Panc1 (cell line): ENCODE data around the gene MAP3K20. TPM values are rescaled to one million over a fixed set of nuclear protein-coding genes. Genes with fewer than 3 reads are reported as not detected.

Source experiments
- ATAC-seq: fragments of 200-7000 bp; cut with Tn5 transposase; 2 replicates; pipeline ENCODE4 v1.9.1; 2020; ENCODE audit warnings: mild to moderate bottlenecking, moderate library complexity
- BruUV-seq: library from RNA; stranded (reverse); fragments of 400-500 nt; replicated peaks from 2 replicates; lab custom pipeline; 2021; lab: Mats Ljungman, UMichigan
- CTCF ChIA-PET: fragments of 300-600 bp; sonication (Branson Sonifier 250); formaldehyde crosslinking; loops from one replicate; lab custom pipeline; 2022; ENCODE audit warnings: antibody characterized with exemption; lab: Charles Lee
- POLR2A ChIA-PET: fragments of 300-600 bp; sonication (Branson Sonifier 250); formaldehyde crosslinking; loops from one replicate; lab custom pipeline; 2022; ENCODE audit warnings: antibody characterized with exemption; lab: Charles Lee
- DNase-seq: peaks from one replicate; pipeline ENCODE4 v3.0.0-alpha.2; 2010; ENCODE audit warnings: low read depth, low spot score
- H3K27ac ChIP-seq: 2 replicates; pipeline ENCODE4 v1.5.1; 2011; ENCODE audit warnings: mild to moderate bottlenecking, low read length, inconsistent platforms
- H3K27me3 ChIP-seq: fragments of 200-500 bp; sonication (Bioruptor generic); 2 replicates; pipeline ENCODE4 v1.6.0; 2014; ENCODE audit warnings: low read length, inconsistent platforms; ENCODE audit not compliant: control insufficient read depth, insufficient read depth
- H3K36me3 ChIP-seq: fragments of 200-500 bp; sonication (Bioruptor generic); 2 replicates; pipeline ENCODE4 v1.5.1; 2014; ENCODE audit warnings: inconsistent platforms, mild to moderate bottlenecking, low read length, moderate library complexity; ENCODE audit not compliant: control insufficient read depth, insufficient read depth
- H3K4me1 ChIP-seq: 2 replicates; pipeline ENCODE4 v1.5.1; 2011; ENCODE audit warnings: inconsistent platforms, mild to moderate bottlenecking, low read length, moderate library complexity; ENCODE audit not compliant: control insufficient read depth, insufficient read depth
- H3K4me3 ChIP-seq, 2 experiments: 2 replicates each; pipeline ENCODE4 v1.5.1; 2011 to 2012; ENCODE audit warnings: low read depth in 2 of 2, low read length in 2 of 2, mild to moderate bottlenecking in 2 of 2, inconsistent platforms in 1 of 2, moderate library complexity in 1 of 2
- H3K9me3 ChIP-seq: fragments of 200-500 bp; sonication (Bioruptor generic); 2 replicates; pipeline ENCODE4 v1.5.1; 2014; ENCODE audit warnings: low read depth, mild to moderate bottlenecking, inconsistent platforms, low read length, moderate library complexity; ENCODE audit not compliant: control insufficient read depth, insufficient read depth
- CTCF ChIP-seq: fragments of 450-650 bp; IDR thresholded peaks from 2 replicates; pipeline ENCODE4 v1.5.1; 2017; ENCODE audit warnings: mild to moderate bottlenecking
- POLR2AphosphoS5 ChIP-seq: IDR thresholded peaks from 2 replicates; pipeline ENCODE4 v1.6.1; 2012; ENCODE audit warnings: mild to moderate bottlenecking, low read depth, low read length, moderate library complexity
- REST ChIP-seq, 2 experiments: IDR thresholded peaks; 2 replicates each; pipeline ENCODE4 v1.6.1; 2011 to 2012; ENCODE audit warnings: low read depth in 2 of 2, control low read depth in 1 of 2, low read length in 1 of 2, mild to moderate bottlenecking in 1 of 2, moderate library complexity in 1 of 2; ENCODE audit not compliant: insufficient read depth in 1 of 2
- SIN3A ChIP-seq: IDR thresholded peaks from 2 replicates; pipeline ENCODE4 v1.6.1; 2012; ENCODE audit warnings: low read depth, mild to moderate bottlenecking, low read length, moderate library complexity, borderline replicate concordance; ENCODE audit not compliant: insufficient read depth
- TCF7L2 ChIP-seq: IDR thresholded peaks from 2 replicates; pipeline ENCODE4 v1.6.1; 2011; ENCODE audit warnings: mild to moderate bottlenecking, low read depth, low read length, inconsistent platforms
- in situ Hi-C: cut with HindIII; loops from 2 replicates; pipeline ENCODE4 v1.10.0; 2016; ENCODE audit warnings: low sequenced_read_pairs, low pct_unique_long_range_greater_than_20kb
- intact Hi-C: fragments of 100-400 bp; cut with micrococcal nuclease; formaldehyde crosslinking; loops from one replicate; pipeline ENCODE4 v1.10.0; 2022; ENCODE audit not compliant: unreplicated experiment
- total RNA-seq: library from RNA; stranded (reverse); gene quantifications from one replicate; pipeline ENCODE4 v1.2.1, GENCODE V29; 2021; ENCODE audit not compliant: unreplicated experiment

The MAP3K20 gene
- total RNA-seq, 1 experiment from 2014 or later: 121 TPM

GRCh38 chr2:173240083-173240482, 164.4 kb downstream of the MAP3K20 start:
- Histone ChIP-seq H3K27ac (no peak overlapping the region), H3K27me3 (no peaks in the 10 kb centered on the region), H3K4me1 (0 out of 2 replicates have a peak, but pooled peaks cover 4% of the 10 kb centered on the region), H3K4me3 (no peak overlapping the region), H3K9me3 (no peaks in the 10 kb centered on the region), H3K36me3 (peaks cover 16% of the 10 kb centered on the region)
- ChIA-PET CTCF (no interaction called here), POLR2A (no interaction called here)
- in situ Hi-C loops (no loop called here), intact Hi-C loops (no loop called here)
- TF ChIP-seq CTCF: no peak
- TF ChIP-seq POLR2AphosphoS5: no peak
- TF ChIP-seq TCF7L2: no peak
- TF ChIP-seq SIN3A: no peak
- no peak for TF ChIP-seq REST (IDR thresholded peaks at IDR 0.05; ENCODE audit: insufficient read depth in 1 of 2, low read depth in 2 of 2, low read length in 1 of 2)
- DNase-seq: no peak
- no TSS peak for BruUV-seq
- ATAC-seq: no peak

GRCh38 chr2:173241643-173242042, 166.0 kb downstream of the MAP3K20 start:
- H3K27me3 ChIP-seq: no peaks in the 10 kb centered on the region
- DNase-seq (no peak), ATAC-seq (no peak)
- intact Hi-C loops (no loop called here), in situ Hi-C loops (no loop called here)
- no peak overlapping the region for H3K4me3 ChIP-seq
- POLR2A ChIA-PET: no interaction called here
- CTCF ChIA-PET: no interaction called here
- H3K27ac ChIP-seq: no peak overlapping the region
- BruUV-seq: no TSS peak
- TF ChIP-seq REST (IDR thresholded peaks at IDR 0.05; ENCODE audit: insufficient read depth in 1 of 2, low read depth in 2 of 2, low read length in 1 of 2): no peak
- no peak for TF ChIP-seq CTCF
- TF ChIP-seq POLR2AphosphoS5: no peak
- peaks cover 16% of the 10 kb centered on the region for H3K36me3 ChIP-seq
- no peaks in the 10 kb centered on the region for H3K9me3 ChIP-seq
- H3K4me1 ChIP-seq: no peaks in the 10 kb centered on the region
